GM18858 (cell line): ENCODE data around the gene ARID1B.
"Not testable (repeated sequence)": the region's sequence is repeated elsewhere in the genome, so short reads cannot be mapped to it uniquely, and the experiment has no call there.

Experiments used
- ATAC-seq: cut with Tn5 transposase; IDR thresholded peaks from one replicate; pipeline ENCODE4 v1.9.1; 2021; ENCODE audit not compliant: unreplicated experiment

The ARID1B gene

DNA sequence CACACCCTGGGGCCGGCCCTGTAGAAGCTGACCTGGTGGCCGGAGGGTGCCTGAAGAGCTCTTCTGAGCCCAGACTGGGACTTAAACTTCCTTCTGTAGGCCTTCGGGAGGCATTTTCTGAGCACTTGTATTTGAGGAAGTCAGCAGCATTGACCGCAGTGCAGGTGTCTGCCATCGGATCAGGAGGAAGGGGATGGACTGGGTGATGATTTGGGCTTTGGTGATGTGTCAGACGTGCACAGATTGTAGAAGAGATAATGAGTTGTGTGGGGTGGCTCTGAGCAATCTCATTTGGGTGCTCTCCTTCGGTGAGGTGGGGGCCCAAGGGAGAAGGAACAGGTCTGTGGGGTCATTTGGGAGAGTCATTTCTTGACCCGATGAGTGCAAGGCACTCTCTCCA, 150.9 kb downstream of the ARID1B start:
- ATAC-seq, result no peak

DNA sequence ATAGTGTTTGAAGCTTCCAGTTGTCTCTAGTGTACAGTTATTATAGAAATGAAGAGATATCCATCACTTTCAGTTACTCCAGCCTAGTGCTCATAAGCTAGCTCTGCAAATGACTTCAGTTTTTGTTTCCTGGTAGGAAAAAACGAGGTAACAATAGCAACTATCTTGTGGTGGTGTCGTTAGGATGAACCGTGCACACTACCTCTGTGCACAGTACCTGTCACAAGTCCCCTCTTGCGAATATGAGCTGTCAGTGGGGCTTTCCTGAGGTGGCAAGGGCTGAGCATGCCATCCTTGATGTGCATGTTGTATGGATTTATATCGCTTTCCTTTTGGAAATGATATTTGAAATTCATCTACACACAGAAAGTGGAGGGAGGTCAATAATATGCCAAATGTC, 151.8 kb downstream of the ARID1B start:
- no peak for ATAC-seq

DNA sequence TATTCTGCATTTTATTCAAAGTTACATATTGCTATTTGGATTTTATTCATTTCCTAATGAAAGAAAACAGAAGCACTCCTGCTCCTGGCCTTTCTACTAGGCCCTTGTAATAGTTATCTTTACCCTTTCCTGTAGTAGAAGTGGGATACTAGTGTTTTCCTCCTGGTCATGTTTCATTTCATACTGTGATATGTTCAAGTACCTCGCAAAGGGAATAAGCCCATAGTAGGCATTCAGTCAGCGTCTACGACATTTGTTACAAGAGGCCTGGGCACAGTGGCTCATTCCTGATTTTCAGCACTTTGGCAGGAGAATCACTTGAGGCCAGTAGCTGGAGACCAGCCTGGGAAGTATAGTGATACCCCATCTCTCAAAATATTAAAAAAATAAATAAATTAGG, 154.1 kb downstream of the ARID1B start:
- ATAC-seq, result no peak

DNA sequence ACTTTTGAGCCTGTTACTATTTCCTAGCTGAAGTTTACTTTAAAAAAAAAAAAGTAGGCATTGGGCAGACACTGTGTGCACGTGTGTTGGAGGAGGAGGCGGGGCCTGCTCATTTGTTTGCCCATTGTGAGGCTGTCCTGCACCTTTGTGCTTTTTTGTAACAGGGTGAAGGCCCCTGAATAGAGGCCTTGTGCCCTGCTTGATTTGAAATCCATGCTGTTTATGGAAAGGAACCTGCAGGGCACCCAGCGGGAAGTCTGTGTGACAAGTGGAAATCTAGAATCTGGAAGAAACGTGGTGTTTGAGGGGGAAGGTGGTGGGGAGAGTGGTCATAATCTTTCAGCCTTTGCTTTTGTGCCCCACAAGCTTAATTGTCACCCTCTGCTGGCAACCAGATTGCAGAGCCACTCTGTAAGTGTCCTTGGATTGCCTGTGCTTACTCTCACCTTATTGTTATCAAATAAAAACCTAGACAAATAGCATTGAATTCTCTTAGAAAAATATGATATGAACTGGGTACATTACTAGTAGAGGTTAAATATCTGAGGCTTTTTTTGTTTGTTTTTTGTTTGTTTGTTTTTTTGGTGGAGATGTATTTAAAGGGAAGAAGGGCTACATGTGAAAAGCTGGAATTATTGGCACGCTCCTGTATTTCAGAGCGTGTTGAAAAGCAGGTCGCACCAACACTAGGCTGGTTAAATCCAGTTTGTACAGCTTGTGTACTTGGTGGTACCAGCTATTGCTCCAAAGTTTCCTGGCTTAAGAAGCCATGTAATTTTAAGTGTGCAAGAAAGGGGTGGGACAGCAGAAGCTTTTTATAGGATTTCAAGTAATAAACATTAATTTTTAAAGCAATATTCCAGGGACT, 156.3 kb downstream of the ARID1B start:
- no peak for ATAC-seq

DNA sequence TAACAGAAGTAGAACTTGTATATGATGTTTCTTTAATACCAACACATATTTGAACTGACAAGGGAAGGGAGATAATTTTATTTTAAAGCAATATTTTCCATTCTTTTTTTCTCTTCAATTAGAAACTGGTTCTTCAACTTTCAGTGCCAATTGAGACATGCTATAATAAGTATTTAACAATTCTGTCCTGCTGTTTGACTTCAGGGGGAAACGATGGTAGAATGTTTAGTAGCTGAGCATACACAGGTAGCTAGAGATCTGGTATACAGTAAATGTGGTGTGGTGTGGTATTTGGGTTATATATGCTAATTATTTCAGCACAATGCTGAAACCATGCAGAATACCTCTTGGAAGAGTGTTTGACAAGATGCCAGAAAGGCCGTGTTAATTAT, 156.9 kb downstream of the ARID1B start:
- ATAC-seq, result no peak

DNA sequence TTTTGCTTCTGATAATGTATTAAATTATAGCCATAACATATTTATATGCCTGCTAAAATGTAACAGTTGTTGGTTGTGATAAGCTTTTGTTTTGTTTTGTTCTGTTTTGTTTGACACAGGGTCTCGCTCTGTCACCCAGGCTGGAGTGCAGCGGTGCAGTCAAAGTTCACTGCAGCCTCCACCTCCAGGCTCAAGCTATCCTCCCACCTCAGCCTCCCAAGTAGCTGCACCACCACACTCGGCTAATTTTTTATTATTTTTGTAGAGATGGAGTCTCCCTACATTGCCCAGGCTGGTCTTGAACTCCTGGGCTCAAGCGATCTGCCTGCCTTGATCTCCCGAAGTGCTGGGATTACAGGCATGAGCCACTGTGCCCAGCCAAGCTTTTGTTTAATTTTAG, 157.8 kb downstream of the ARID1B start:
- ATAC-seq, result no peak

DNA sequence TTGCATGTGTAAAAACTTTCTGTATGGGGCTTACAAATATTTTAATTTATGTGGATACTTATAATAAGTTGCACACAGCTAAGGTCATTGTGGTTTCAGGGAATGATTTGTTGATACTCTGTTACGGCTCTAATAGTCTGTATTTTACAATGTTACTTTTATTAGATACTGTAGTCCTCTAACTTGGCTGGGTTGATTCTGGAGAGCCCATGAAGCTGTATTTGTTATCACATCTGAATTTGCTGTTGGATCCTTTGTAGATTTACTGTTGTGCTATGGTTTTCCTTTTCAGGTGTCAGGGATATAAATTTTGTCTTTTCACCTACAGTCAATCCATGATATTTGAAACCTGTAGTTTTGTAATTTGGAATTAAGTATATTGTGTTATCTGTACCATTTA, 161.0 kb downstream of the ARID1B start:
- no peak for ATAC-seq

DNA sequence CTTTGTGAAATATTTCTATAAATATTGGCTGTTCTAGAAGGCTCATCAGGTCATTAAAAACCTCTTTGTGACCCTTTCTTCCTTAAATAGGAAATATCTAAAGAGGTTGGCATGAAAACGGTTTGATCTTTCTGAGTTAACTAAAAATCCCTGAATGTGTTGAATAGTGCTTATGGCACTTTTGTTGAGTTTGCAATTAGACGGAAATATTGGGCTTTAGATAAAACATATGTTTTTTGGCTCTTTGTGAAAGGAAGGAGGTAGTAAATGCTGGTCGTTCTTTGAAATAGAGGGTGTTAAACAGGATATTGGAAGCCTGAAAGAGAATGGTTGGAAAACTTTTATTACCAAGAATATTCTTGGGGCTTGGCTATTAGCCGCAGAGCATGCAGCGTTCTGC, 163.0 kb downstream of the ARID1B start:
- ATAC-seq, result no peak

DNA sequence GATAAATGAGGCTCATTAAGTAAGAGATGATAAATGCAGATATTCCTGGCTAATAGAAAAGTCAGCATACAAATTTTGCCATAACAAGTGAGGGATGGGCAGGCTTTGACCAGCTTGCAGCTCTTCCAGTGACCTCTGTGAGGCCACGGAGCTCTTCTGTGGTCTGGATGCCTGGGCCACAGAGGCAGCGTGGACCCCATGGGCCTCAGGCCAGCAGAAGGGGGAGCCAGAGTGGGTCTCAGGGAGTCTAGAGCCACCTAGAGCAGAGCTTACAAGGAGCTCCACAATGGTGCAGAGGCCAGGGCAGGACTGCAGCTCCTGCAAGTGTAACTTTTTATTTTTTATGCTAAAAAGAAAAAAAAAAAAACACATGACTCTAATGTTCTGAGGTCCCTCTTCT, 165.1 kb downstream of the ARID1B start:
- no peak for ATAC-seq

DNA sequence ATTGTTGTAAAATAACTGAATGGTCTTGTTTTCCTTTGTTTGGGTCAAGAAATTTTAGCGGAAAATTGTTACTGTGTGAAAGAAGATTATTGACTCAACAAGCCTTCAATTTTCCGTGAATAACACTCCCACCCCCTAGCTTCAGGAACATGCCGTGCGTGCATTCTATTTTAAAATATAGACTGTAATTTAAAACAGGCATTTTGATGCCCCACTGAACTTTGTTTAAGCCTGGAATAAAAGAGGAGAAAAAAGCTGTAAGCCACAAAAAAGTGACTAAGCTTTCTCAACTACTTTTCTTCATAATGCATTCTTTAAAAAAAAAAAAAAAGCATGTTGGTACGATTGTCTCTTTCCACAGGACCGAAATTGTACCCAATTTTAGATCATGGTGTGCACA, 166.0 kb downstream of the ARID1B start:
- ATAC-seq, result no peak

DNA sequence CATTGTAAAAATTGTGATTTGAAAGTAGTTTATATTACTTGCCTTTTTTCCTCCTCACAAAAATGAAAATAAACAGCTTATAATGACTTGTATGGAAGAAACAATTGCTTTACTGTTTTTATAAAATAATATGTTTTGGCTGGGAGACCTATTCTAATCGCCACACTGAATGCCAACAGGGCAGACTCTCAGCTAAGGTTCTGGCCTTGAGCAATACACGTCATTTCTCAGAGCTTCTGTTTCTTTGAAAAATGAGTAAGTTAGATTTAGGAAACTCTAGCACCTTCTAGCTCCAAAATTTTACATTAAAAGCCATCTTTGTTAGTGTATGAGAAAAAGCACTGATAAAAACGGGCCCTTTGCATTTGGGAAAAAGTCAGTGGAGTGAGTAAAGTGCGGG, 166.6 kb downstream of the ARID1B start:
- no peak for ATAC-seq

DNA sequence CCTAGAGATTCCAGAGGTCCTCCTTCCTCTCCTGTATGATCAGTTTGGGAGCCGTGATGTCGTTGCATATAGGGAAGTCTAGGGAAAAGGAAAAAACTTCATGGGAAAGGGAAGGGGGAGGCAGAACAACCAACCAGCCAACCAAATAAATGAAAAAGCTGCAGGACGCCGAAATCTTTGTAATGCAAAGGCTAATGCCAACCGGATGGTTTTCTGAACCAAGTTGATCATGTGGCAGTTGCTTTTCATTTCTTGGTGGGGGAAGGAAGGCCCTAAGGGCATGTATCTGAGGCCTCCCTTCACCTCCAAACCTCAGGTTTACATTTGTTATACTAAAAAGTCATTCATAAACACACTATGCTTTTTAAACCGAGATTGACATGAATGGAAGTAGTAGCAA, 167.2 kb downstream of the ARID1B start:
- ATAC-seq, result no peak

DNA sequence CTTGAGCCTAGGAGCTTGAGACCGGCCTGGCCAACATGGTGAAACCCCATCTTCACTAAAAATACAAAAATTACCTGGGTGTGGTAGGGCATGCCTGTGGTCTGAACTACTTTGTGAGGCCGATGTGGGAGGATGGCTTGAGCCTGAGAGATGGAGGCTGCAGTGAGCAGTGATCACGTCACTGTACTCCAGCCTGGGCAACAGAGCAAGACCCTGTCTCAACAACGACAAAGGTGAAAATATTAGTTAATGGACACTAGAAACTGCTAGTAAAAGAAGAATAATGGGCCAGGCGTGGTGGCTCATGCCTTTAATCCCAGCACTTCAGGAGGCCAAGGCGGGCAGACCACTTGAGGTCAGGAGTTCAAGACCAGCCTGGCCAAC, 168.6 kb downstream of the ARID1B start:
- not testable (repeated sequence) for ATAC-seq

DNA sequence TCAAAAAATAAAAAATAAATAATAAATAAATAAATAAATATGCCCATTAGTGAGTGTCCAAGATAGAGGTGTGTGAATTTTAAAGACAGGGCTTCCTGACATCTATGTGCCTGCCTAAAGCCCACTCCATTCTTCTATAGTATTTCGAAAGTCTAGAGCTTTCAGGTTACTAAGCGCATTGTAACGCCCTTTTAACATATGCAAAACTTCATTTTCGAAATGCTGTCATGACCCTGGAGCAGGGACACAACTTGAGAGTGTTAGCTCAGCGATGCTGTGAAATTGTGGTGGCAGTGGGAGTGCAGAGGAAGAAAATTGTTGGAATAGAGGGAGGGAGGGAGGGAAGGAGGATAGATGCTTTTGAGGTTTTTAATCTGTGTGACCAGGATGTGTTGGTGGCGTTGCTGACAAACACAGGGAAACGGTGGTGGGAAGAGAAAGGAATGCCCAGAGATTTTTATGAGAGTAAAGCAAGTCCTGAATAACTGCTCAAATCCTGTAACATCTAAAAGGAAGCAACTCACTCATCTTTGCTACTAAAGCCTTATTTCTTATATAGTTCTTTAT, 169.3 kb downstream of the ARID1B start:
- no peak for ATAC-seq

DNA sequence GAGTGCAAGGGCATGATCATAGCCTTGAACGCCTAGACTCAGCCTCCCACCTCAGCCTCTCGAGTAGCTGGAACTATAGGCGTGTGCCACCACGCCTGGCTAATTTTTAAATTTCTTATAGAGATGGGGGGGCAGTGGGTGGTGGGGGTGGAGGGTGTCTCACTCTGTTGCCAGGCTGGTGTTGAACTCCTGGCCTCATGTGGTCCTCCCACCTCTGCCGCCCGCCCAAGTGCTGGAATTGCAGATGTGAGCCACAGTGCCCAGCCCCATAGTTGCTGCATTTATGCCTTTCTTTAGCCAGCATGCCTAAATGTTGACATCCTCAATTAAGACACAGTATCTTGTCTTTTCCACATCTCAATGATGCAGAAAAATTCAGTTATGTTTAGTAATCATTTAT, 171.1 kb downstream of the ARID1B start:
- ATAC-seq, result no peak

DNA sequence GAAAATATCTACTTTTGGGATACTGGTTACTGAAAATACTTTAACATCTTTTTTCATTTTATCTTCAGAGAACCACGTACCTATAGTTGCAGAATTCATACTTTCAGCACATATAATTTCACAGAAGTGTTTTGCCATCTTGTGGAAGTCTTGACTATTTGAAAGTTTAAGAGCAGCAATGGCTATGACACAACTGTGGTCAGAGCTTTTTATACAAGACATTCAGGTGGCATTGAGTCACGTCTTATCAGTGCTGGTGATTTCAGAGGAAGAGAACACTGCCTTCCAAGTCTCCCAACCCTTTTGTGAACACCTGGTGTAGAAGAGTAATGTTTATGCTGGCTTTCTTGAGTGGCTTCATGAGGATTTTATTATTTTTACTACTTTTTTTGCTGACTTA, 171.6 kb downstream of the ARID1B start:
- no peak for ATAC-seq

DNA sequence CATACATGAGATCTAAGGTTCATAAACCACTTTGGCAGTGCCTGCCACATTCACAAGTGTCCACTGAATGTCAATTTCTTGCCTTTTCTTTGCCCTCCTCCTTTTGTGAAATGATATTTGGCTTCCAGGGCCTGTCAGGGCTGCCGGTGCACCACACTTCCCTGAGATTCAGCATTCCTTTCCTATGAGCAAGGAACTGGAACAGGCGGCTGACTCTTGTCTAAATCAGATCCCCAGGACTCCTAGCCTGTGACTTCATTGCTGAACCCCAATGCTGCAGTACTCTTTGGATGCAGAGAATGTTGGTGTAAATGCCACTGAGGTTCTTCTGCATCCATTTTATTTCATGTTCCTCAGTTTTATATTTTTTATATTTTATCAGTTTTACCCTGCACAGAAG, 172.2 kb downstream of the ARID1B start:
- no peak for ATAC-seq

DNA sequence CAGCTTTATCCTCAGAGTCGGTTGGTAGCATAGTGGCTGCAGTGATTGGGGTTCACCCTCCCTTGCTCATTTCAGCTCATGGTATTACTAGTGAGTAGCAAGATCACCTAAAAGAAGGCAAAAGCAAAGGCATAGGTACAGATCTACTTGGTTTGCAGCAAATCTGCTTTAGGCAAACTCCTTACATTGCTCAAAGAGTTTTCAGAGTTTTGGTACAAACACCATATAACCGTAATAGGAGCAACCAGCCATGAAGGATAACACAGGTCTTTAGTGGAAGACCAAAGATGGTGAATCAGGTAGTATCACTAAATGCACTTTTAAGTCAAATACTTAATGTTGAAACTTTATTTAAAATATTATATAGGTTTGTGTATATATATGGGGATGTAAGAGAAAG, 172.9 kb downstream of the ARID1B start:
- no peak for ATAC-seq

DNA sequence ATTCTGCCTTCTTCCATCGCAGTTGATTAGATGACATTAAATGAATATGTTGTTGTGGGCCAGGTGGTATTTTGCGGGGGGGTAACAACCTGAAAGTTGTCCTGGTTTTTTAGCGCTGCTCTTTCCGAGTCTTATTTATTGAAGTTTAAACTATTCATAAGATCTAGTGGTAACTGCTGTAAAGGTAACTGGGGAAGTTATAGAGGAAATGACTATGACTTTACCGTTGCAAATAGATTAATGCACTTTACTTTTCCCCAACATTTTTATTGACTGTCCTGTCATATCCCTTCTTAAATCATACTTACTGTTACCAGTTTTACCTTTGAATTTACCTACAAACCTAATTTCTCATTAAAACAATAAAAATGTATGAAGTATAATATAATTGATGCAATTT, 173.4 kb downstream of the ARID1B start:
- no peak for ATAC-seq

DNA sequence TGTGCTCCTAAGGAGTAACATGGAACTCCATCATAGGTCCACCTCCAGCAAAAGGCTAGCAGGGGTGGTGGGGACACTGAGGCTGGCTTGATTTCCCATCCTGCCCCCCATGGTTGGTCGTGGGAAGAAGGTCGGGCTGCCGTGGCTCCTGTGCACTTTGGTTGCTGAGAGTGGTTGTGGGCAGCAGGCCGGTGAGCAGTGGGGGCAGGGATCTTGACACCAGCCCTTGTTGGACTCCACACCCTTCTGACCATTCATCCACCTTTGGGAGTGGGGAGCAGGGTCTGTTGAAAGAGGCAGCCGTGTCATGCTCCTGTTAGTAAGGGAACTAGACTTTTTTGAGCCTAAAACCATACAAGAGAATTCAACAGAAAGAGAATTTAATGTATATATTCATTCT, 175.2 kb downstream of the ARID1B start:
- no peak for ATAC-seq

DNA sequence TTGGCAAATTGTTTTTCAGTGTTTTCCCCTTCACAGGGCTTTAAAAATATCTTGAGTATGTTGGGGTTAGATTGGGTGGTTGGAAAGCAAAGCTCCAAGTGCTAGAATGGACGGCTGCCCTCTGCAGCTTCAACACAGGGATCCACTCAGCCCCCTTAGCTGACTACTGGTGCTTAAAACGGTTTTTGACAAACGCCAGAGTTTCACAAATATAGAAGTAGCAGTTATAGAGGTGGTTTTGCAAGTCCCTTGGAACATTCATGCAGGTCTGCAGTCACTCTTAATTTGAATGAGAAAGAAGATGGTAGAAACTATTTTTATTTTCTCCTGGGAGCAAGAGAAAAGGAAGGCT, 175.9 kb downstream of the ARID1B start:
- ATAC-seq, result no peak

DNA sequence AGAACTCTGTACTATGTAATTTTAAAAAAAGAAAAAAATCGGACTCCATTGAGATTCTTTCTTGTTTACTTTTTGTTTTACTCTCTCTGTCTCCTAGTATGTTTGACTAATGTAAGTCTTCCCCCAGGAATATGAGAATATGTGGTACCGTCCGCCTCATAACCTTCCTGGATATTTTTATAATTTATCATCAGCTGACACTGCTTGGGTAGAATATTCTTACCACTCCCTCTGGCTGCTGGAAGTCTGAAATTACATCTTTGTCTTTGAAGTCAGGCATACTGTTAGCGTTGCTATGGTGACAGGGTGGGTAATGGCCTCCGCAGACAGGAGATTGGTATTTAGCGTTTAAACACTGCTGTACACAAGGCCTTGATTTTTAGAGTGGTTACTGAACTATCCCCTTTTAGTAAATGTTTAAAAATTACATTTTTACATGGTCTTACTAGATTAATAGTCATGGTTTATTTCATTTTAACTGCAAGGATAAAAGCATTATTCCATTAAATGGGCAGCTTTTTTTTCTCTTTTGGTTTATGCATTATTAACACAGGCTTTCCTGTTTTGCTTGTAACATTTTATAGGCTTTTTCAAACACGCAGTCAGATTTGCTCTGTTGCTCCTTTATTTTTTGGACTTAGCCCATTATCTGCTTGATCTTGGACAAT, 176.4 kb downstream of the ARID1B start:
- ATAC-seq, result no peak

DNA sequence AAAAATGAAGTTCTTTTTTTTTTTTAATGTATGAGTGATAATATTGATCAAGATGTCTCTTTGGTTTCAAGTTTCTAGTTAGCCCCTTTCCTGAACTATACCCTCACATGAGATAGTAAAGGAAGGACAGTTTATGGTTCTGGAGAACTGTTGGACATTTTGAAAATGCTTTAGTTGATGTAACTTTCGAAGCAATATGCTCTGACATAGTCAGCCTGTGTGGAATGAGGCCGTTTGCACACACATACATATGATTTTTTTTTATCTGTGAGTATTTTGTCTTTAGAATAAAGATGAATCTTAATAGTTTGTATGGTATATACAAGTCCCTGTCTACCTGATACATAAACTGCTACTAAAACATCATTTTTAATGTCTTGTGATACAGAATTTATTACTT, 177.0 kb downstream of the ARID1B start:
- no peak for ATAC-seq
